C4-2B (cell line): Measurements from ENCODE around the gene NNT.

Source experiments
- CTCF ChIP-seq: fragments of 450-650 bp; conservative IDR thresholded peaks from 2 replicates; pipeline ENCODE4 v1.5.1; 2017; ENCODE audit warnings: mild to moderate bottlenecking
- ZFX ChIP-seq: fragments of 450-650 bp; IDR thresholded peaks from 2 replicates; pipeline ENCODE4 v1.6.1; 2017

DNA sequence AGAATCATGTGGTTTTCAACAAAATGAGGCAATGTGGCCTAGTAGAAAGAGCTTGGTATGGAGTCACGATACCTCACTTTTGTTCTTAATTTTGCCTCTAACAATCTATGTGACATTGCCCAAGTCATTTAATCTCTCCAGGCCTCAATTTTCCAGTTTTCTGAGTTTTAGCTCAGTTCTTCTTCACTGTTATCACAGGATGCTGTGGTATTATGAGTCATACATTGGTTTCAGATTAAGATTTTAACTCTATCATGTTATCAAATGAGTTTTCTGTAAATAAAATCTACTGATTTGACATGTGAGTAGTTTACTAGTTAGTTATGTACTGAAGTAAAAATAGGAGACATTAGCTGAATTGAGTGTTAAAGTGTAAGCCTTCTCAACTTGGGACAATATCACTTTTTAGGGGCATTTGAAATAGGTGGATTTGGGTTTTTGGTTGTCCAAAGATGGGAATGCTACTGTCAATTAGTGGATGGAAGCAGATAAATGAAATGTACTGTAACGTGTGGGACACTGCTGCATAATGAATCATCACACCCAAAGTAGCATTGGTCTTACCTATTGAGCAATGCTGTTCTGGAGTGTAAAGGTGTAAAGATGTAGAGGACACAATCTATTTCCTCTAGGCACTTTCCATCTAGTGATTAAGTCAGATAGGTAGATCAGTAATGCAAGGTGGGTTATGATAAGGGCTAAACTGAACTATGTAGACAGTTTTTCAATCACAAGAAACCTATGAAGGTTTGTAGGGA is 73.3 kb downstream of the NNT start:
- TF ChIP-seq CTCF (no peak), ZFX (no peak)
